Parathyroid adenoma (tissue), 2 donors: Measurements from ENCODE around the gene PALD1.
A peak's percentile ranks its signal among the peaks of the same experiment; 100 is the strongest.
"Not testable (repeated sequence)": the region's sequence is repeated elsewhere in the genome, so short reads cannot be mapped to it uniquely, and the experiment has no call there.

Source experiments
- H2AFZ ChIP-seq: fragments of 300-600 bp; sonication (generic); one replicate; pipeline ENCODE4 v1.7.0; 2017; ENCODE audit warnings: antibody characterized with exemption, mild to moderate bottlenecking
- H3K27ac ChIP-seq: fragments of 300-600 bp; sonication (generic); one replicate; pipeline ENCODE4 v1.7.0; 2017
- H3K27me3 ChIP-seq: fragments of 300-600 bp; sonication (generic); one replicate; pipeline ENCODE4 v1.7.0; 2017; ENCODE audit warnings: low read length; ENCODE audit not compliant: control insufficient read depth, insufficient read depth
- H3K36me3 ChIP-seq: fragments of 300-600 bp; sonication (generic); one replicate; pipeline ENCODE4 v1.7.0; 2017; ENCODE audit warnings: low read length; ENCODE audit not compliant: control insufficient read depth, insufficient read depth
- H3K4me1 ChIP-seq: fragments of 300-600 bp; sonication (generic); one replicate; pipeline ENCODE4 v1.7.0; 2017; ENCODE audit warnings: control low read depth
- H3K4me2 ChIP-seq: fragments of 300-600 bp; sonication (generic); one replicate; pipeline ENCODE4 v1.7.0; 2017; ENCODE audit warnings: low read length
- H3K4me3 ChIP-seq: fragments of 300-600 bp; sonication (generic); one replicate; pipeline ENCODE4 v1.7.0; 2017; ENCODE audit warnings: low read depth, low read length
- H3K79me2 ChIP-seq: fragments of 300-600 bp; sonication (generic); one replicate; pipeline ENCODE4 v1.7.0; 2017; ENCODE audit warnings: control low read depth
- H3K9ac ChIP-seq: fragments of 300-600 bp; sonication (generic); one replicate; pipeline ENCODE4 v1.7.0; 2017; ENCODE audit warnings: mild to moderate bottlenecking
- H3K9me3 ChIP-seq: fragments of 300-600 bp; sonication (generic); one replicate; pipeline ENCODE4 v1.7.0; 2017; ENCODE audit warnings: low read length; ENCODE audit not compliant: control insufficient read depth
- CTCF ChIP-seq: fragments of 300-600 bp; sonication (generic); IDR thresholded peaks from one replicate; pipeline ENCODE4 v1.7.0; 2017; ENCODE audit warnings: antibody characterized with exemption, mild to moderate bottlenecking
- donor health status: primary hyperparathyroidism.

Gene PALD1

DNA sequence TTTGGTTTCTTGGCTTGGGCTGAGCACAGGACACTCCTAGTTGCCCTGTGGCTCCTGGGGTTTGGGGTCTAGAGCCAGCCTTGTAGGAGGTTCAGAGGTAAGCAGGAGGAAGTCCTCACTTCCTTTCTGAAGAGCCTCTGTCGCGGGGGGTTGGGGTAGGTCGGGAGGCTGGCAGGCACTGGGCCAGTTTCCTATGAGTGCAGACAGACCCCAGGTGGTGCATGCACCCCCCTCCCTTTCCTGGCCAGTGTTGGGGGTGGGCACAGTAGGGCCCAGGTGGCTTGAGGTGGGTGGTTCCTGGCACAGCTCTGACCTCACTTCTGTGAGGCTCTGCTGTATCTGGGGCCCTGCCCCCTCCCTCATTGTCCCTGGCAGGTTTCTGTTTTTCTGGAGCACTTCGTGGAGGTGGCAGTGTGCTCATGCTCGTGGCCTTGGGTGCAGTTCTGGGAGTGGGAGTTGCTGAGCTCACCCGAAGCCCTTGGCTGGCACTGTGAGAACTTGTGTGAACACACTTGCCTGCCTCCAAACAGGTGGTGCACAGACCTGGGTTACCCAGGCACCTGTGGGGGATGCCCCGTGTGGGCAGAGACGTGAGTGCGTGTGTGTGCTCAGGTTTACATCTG, 1.8 kb downstream of the PALD1 start:
- Histone ChIP-seq H3K27me3 (no peaks in the 10 kb centered on the region), H2AFZ (no peak overlapping the region), H3K27ac (no peak overlapping the region), H3K4me1 (peaks cover 6% of the 10 kb centered on the region), H3K9me3 (no peaks in the 10 kb centered on the region), H3K4me2 (no peak overlapping the region), H3K36me3 (no peaks in the 10 kb centered on the region), H3K9ac (no peak overlapping the region), H3K79me2 (no peaks in the 10 kb centered on the region), H3K4me3 (no peak overlapping the region)
- no peak for TF ChIP-seq CTCF

- Histone ChIP-seq H3K36me3 (no peaks in the 10 kb centered on the region), H2AFZ (no peak overlapping the region), H3K9ac (no peak overlapping the region), H3K9me3 (no peaks in the 10 kb centered on the region), H3K4me1 (peaks cover 6% of the 10 kb centered on the region), H3K4me3 (no peak overlapping the region), H3K79me2 (no peaks in the 10 kb centered on the region), H3K27ac (no peak overlapping the region), H3K27me3 (no peaks in the 10 kb centered on the region), H3K4me2 (no peak overlapping the region)
- TF ChIP-seq CTCF: no peak
Observed at GRCh38 chr10:70481105-70481504, 2.5 kb downstream of the PALD1 start.

- H3K27me3 ChIP-seq: no peaks in the 10 kb centered on the region
- peak overlapping the region; percentile 26 for H3K27ac ChIP-seq
- no peaks in the 10 kb centered on the region for H3K36me3 ChIP-seq
- H3K9ac ChIP-seq: no peak overlapping the region
- H3K4me2 ChIP-seq: no peak overlapping the region
- H2AFZ ChIP-seq: no peak overlapping the region
- no peak overlapping the region for H3K4me3 ChIP-seq
- no peak for TF ChIP-seq CTCF
- H3K9me3 ChIP-seq: no peaks in the 10 kb centered on the region
- H3K4me1 ChIP-seq: peaks cover 6% of the 10 kb centered on the region
- no peaks in the 10 kb centered on the region for H3K79me2 ChIP-seq
Observed at GRCh38 chr10:70481831-70482530, 3.4 kb downstream of the PALD1 start.

- Histone ChIP-seq H3K4me3 (no peak overlapping the region), H3K79me2 (no peaks in the 10 kb centered on the region), H3K4me1 (peaks cover under 1% of the 10 kb centered on the region), H3K27me3 (no peaks in the 10 kb centered on the region), H3K9me3 (no peaks in the 10 kb centered on the region), H3K4me2 (no peak overlapping the region), H3K9ac (no peak overlapping the region), H3K27ac (peak overlapping the region; percentile 26), H3K36me3 (no peaks in the 10 kb centered on the region), H2AFZ (no peak overlapping the region)
- TF ChIP-seq CTCF: no peak
Observed at GRCh38 chr10:70482982-70483760, 4.6 kb downstream of the PALD1 start.

GRCh38 chr10:70483872-70484271, 5.3 kb downstream of the PALD1 start:
- not testable (repeated sequence) for H3K27me3 ChIP-seq, H3K9me3 ChIP-seq, H3K36me3 ChIP-seq, H2AFZ ChIP-seq, H3K9ac ChIP-seq, H3K4me1 ChIP-seq, H3K4me2 ChIP-seq, H3K27ac ChIP-seq, H3K4me3 ChIP-seq, H3K79me2 ChIP-seq
